HG02852 (cell line): ENCODE data around the gene NPIPA7.
"Not testable (repeated sequence)": the region's sequence is repeated elsewhere in the genome, so short reads cannot be mapped to it uniquely, and the experiment has no call there.

ENCODE experiments used
- ATAC-seq: cut with Tn5 transposase; IDR thresholded peaks from one replicate; pipeline ENCODE4 v1.9.1; 2021; ENCODE audit warnings: mild to moderate bottlenecking, moderate library complexity; ENCODE audit not compliant: unreplicated experiment

NPIPA7 gene

GRCh38 chr16:16417914-16418544 lies 39.1 kb downstream of the NPIPA7 start:
- ATAC-seq, result not testable (repeated sequence)

GRCh38 chr16:16420515-16420914 lies 41.6 kb downstream of the NPIPA7 start:
- ATAC-seq, result not testable (repeated sequence)

GRCh38 chr16:16425146-16425545 lies 46.2 kb downstream of the NPIPA7 start:
- ATAC-seq, result not testable (repeated sequence)

GRCh38 chr16:16431135-16431534 lies 52.2 kb downstream of the NPIPA7 start:
- not testable (repeated sequence) for ATAC-seq

GRCh38 chr16:16434711-16435110 lies 55.8 kb downstream of the NPIPA7 start:
- ATAC-seq, result not testable (repeated sequence)

- not testable (repeated sequence) for ATAC-seq
Observed at GRCh38 chr16:16441401-16441800, 62.5 kb downstream of the NPIPA7 start.
